Calu3 (cell line): Measurements from ENCODE around the gene GPC3. TPM values are rescaled to one million over a fixed set of nuclear protein-coding genes. Genes with fewer than 3 reads are reported as not detected.

ENCODE experiments used
- BruUV-seq: library from RNA; stranded (reverse); fragments of 400-500 nt; replicated peaks from 2 replicates; lab custom pipeline; 2021; lab: Mats Ljungman, UMichigan
- CTCF ChIA-PET: fragments of 300-600 bp; sonication (Branson Sonifier 250); formaldehyde crosslinking; loops from one replicate; lab custom pipeline; 2022; ENCODE audit warnings: antibody characterized with exemption; lab: Charles Lee
- DNase-seq: peaks from one replicate; pipeline ENCODE4 v3.0.0; 2022
- H3K27ac Mint-ChIP-seq: one replicate; pipeline ENCODE4 v1.8.0; 2022; ENCODE audit warnings: mixed read lengths; ENCODE audit not compliant: unreplicated experiment
- H3K27me3 Mint-ChIP-seq: one replicate; pipeline ENCODE4 v1.8.0; 2022; ENCODE audit warnings: mixed read lengths; ENCODE audit not compliant: unreplicated experiment
- H3K36me3 Mint-ChIP-seq: one replicate; pipeline ENCODE4 v1.8.0; 2022; ENCODE audit warnings: mild to moderate bottlenecking, moderate library complexity, mixed read lengths; ENCODE audit not compliant: insufficient read depth, unreplicated experiment
- H3K4me1 Mint-ChIP-seq: one replicate; pipeline ENCODE4 v1.8.0; 2022; ENCODE audit warnings: mild to moderate bottlenecking, low read depth, mixed read lengths; ENCODE audit not compliant: unreplicated experiment
- H3K4me3 Mint-ChIP-seq: one replicate; pipeline ENCODE4 v1.8.0; 2022; ENCODE audit warnings: mild to moderate bottlenecking, low read depth, moderate library complexity, mixed read lengths; ENCODE audit not compliant: unreplicated experiment
- H3K9me3 Mint-ChIP-seq: one replicate; pipeline ENCODE4 v1.8.0; 2022; ENCODE audit warnings: low read depth, mixed read lengths; ENCODE audit not compliant: unreplicated experiment
- intact Hi-C: fragments of 100-400 bp; cut with micrococcal nuclease; formaldehyde crosslinking; loops from one replicate; pipeline ENCODE4 v1.10.0; 2022; ENCODE audit not compliant: unreplicated experiment
- total RNA-seq: library from RNA; stranded (reverse); gene quantifications from 2 replicates; pipeline ENCODE4 v1.2.3, GENCODE V29; 2022
- TF ChIP-seq, protein P1 (sequence below): fragments of 200-600 bp; IDR thresholded peaks from one replicate; pipeline ENCODE4 v1.8.0; 2022; ENCODE audit warnings: antibody characterized with exemption; ENCODE audit not compliant: unreplicated experiment

The GPC3 gene
- total RNA-seq, 1 experiment from 2014 or later, result 2.3 TPM

GRCh38 chrX:133652185-133652584, 333.2 kb downstream of the GPC3 start:
- Mint-ChIP-seq H3K27ac (no peak overlapping the region), H3K4me3 (no peak overlapping the region), H3K4me1 (peaks cover 21% of the 10 kb centered on the region), H3K9me3 (no peaks in the 10 kb centered on the region), H3K27me3 (no peaks in the 10 kb centered on the region), H3K36me3 (no peaks in the 10 kb centered on the region)
- TF ChIP-seq, protein P1, sequence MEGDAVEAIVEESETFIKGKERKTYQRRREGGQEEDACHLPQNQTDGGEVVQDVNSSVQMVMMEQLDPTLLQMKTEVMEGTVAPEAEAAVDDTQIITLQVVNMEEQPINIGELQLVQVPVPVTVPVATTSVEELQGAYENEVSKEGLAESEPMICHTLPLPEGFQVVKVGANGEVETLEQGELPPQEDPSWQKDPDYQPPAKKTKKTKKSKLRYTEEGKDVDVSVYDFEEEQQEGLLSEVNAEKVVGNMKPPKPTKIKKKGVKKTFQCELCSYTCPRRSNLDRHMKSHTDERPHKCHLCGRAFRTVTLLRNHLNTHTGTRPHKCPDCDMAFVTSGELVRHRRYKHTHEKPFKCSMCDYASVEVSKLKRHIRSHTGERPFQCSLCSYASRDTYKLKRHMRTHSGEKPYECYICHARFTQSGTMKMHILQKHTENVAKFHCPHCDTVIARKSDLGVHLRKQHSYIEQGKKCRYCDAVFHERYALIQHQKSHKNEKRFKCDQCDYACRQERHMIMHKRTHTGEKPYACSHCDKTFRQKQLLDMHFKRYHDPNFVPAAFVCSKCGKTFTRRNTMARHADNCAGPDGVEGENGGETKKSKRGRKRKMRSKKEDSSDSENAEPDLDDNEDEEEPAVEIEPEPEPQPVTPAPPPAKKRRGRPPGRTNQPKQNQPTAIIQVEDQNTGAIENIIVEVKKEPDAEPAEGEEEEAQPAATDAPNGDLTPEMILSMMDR, result no peak
- CTCF ChIA-PET, result no interaction called here
- no TSS peak for BruUV-seq
- intact Hi-C loops, result no loop called here
- DNase-seq, result no peak

- no peak for DNase-seq
- TF ChIP-seq, protein P1, result no peak
- BruUV-seq, result no TSS peak
- CTCF ChIA-PET, result interaction anchor here (0.6 kb wide), 1 partner anchor 66 kb away, joined by 7 read pairs; no protein-coding TSS in a partner anchor
- H3K9me3 Mint-ChIP-seq, result no peaks in the 10 kb centered on the region
- no peak overlapping the region for H3K27ac Mint-ChIP-seq
- no peak overlapping the region for H3K4me3 Mint-ChIP-seq
- peaks cover 23% of the 10 kb centered on the region for H3K4me1 Mint-ChIP-seq
- intact Hi-C loops, result no loop called here
- H3K36me3 Mint-ChIP-seq, result no peaks in the 10 kb centered on the region
- no peaks in the 10 kb centered on the region for H3K27me3 Mint-ChIP-seq
Measured at GRCh38 chrX:133650239-133650638, 335.2 kb downstream of the GPC3 start.

DNA sequence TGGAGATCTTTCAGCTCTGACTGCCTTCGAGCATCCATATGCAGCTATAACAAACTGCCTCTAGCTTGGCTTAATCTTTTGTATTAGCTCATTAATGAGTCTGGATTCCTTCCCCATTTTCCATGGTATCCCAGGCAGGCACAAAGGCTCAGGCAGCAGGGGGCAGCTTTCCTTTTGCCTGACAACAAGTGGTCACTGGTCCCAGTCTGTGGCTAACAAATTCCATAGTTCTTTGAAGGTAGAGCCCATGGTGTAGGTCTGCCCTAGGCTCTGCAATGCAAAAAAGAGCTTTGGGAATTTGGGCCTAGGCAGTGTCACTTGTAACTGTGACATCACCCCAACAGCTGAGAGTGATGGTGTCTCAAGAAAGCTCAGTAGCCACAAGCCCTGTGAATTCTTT, 335.7 kb downstream of the GPC3 start:
- Mint-ChIP-seq H3K27me3 (no peaks in the 10 kb centered on the region), H3K4me3 (no peak overlapping the region), H3K9me3 (no peaks in the 10 kb centered on the region), H3K4me1 (peaks cover 20% of the 10 kb centered on the region), H3K27ac (no peak overlapping the region), H3K36me3 (no peaks in the 10 kb centered on the region)
- no peak for DNase-seq
- TF ChIP-seq, protein P1, result no peak
- intact Hi-C loops, result no loop called here
- CTCF ChIA-PET, result interaction anchor here (0.7 kb wide), 1 partner anchor 41 kb away, joined by 3 read pairs; no protein-coding TSS in a partner anchor
- no TSS peak for BruUV-seq

DNA sequence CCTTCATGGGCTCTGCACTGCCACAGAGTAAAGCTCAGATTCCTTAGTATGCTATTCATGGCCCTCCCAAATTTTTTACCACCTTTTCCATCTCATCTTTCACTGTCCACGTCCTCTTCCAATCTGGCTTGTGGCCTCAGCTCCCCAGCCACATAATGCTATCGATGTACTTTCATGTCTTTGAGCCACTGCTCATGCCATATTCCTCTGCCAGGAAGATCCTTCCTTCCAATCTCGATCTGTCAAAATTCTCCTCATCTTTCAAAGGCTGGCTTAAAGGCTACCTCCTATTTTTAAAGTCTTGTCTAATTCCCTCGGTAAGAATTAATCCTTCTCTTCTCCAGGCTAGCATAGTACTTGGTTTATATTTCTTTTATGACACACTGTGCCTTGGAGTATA, 336.8 kb downstream of the GPC3 start:
- no TSS peak for BruUV-seq
- no peak for DNase-seq
- Mint-ChIP-seq H3K4me3 (no peak overlapping the region), H3K27ac (no peak overlapping the region), H3K36me3 (no peaks in the 10 kb centered on the region), H3K27me3 (no peaks in the 10 kb centered on the region), H3K4me1 (peaks cover 20% of the 10 kb centered on the region), H3K9me3 (no peaks in the 10 kb centered on the region)
- intact Hi-C loops, result no loop called here
- CTCF ChIA-PET, result no interaction called here
- TF ChIP-seq, protein P1, result no peak
